ENCODE data around the gene SMYD3. TPM values are rescaled to one million over a fixed set of nuclear protein-coding genes. Genes with fewer than 3 reads are reported as not detected.

The SMYD3 gene
- total and polyA plus RNA-seq, 4 donors: 10.5 to 40.1 (median 32.5) TPM

DNA sequence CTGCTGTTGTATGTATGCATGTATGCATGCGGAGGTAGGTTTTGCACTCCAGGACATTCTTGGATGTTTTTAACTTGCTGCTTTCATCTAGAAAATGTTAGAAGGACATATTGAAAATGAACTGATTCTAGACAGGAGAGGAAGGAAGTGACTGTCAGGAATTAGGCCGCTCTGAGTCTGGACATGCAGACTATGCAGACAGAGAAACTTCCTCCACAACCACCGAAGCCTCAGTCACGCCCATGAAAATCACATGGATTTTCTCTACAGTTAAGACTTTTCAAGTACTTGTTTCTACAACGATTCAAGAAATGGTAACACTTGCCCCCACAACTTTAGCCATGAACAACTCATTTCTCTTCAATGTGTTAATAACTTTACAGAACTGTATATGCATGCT is 211.1 kb downstream of the SMYD3 start:
- H3K27me3 ChIP-seq (ENCODE audit: control insufficient read depth in 3 of 3, insufficient read depth in 3 of 3, low read length in 2 of 3): no peaks in the 10 kb centered on the region
- DNase-seq (peak in 1 of 3 donors; percentile 20), ATAC-seq (ENCODE audit: insufficient read depth, low FRiP score) (no peak)
- no peak overlapping the region for H3K27ac ChIP-seq (ENCODE audit: low read depth in 1 of 2, low read length in 1 of 2)
- no peak overlapping the region for H3K4me3 ChIP-seq
- H3K36me3 ChIP-seq (ENCODE audit: control insufficient read depth in 4 of 4, insufficient read depth in 4 of 4, low read length in 4 of 4): no peaks in the 10 kb centered on the region
- H3K4me1 ChIP-seq (ENCODE audit: control insufficient read depth in 5 of 5, insufficient read depth in 5 of 5, low read length in 5 of 5): peaks cover 0 to 14% (median 5%) of the 10 kb centered on the region in 5 donors
- no peak overlapping the region for H3K9ac ChIP-seq (ENCODE audit: insufficient read depth in 1 of 2, low read length in 2 of 2)
- no peaks in the 10 kb centered on the region for H3K9me3 ChIP-seq (ENCODE audit: control insufficient read depth in 4 of 4, insufficient read depth in 3 of 4, low read length in 3 of 4)
- WGBS, 2 donors: 28 to 48% methylated on average over 5 of the region's 5 CpGs
- TF ChIP-seq, protein P1, sequence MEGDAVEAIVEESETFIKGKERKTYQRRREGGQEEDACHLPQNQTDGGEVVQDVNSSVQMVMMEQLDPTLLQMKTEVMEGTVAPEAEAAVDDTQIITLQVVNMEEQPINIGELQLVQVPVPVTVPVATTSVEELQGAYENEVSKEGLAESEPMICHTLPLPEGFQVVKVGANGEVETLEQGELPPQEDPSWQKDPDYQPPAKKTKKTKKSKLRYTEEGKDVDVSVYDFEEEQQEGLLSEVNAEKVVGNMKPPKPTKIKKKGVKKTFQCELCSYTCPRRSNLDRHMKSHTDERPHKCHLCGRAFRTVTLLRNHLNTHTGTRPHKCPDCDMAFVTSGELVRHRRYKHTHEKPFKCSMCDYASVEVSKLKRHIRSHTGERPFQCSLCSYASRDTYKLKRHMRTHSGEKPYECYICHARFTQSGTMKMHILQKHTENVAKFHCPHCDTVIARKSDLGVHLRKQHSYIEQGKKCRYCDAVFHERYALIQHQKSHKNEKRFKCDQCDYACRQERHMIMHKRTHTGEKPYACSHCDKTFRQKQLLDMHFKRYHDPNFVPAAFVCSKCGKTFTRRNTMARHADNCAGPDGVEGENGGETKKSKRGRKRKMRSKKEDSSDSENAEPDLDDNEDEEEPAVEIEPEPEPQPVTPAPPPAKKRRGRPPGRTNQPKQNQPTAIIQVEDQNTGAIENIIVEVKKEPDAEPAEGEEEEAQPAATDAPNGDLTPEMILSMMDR (IDR thresholded peaks at IDR 0.05; ENCODE audit: control extremely low read depth, extremely low read depth): no peak

DNA sequence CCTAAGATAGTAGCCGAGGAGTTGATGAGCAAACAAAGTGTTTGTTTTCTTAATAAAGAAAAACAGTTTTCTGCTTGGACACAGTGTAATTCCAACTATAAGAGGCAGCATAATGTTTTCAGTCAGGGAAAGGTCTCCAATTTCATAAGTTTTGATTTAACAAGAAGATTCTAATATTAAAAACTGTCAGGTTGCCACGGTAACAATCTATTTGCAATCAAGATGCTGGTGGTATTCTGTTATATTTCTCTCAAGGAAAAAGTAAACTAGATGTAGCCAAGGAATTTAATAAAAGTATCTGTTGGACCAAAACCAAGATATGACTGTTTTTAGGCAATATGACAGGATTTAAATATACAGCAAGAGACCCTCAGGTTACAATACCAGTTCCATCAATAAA is 211.7 kb downstream of the SMYD3 start:
- no peak overlapping the region for H3K9ac ChIP-seq (ENCODE audit: insufficient read depth in 1 of 2, low read length in 2 of 2)
- no peak overlapping the region for H3K4me3 ChIP-seq
- no peaks in the 10 kb centered on the region for H3K36me3 ChIP-seq (ENCODE audit: control insufficient read depth in 4 of 4, insufficient read depth in 4 of 4, low read length in 4 of 4)
- no peak overlapping the region for H3K27ac ChIP-seq (ENCODE audit: low read depth in 1 of 2, low read length in 1 of 2)
- TF ChIP-seq, protein P1 (IDR thresholded peaks at IDR 0.05; ENCODE audit: control extremely low read depth, extremely low read depth): no peak
- H3K9me3 ChIP-seq (ENCODE audit: control insufficient read depth in 4 of 4, insufficient read depth in 3 of 4, low read length in 3 of 4): no peaks in the 10 kb centered on the region
- WGBS, 2 donors: 91 to 92% methylated on average over 2 of the region's 2 CpGs
- DNase-seq (peak in 1 of 3 donors; percentile 31), ATAC-seq (ENCODE audit: insufficient read depth, low FRiP score) (no peak)
- no peaks in the 10 kb centered on the region for H3K27me3 ChIP-seq (ENCODE audit: control insufficient read depth in 3 of 3, insufficient read depth in 3 of 3, low read length in 2 of 3)
- H3K4me1 ChIP-seq (ENCODE audit: control insufficient read depth in 5 of 5, insufficient read depth in 5 of 5, low read length in 5 of 5): peaks cover 0 to 8% (median 0%) of the 10 kb centered on the region in 5 donors

DNA sequence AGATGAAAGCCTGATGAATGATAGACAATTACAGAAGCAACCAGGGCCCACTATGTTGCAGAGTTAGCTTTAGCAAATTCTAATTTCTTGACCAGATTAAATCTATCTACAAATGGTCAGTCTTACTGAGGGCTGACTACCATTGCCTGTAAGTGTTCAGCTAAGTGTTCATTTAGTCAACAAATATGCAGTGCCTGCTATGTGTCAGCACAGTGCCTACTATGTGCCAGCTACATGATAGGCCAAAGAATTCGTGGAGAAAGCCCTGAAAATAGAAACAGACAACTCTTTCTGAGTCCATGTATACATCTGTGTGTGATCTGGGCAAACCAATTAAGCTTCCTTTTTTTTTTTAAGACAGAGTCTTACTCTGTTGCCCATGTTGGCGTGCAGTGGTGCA is 212.8 kb downstream of the SMYD3 start:
- Histone ChIP-seq H3K9ac (ENCODE audit: insufficient read depth in 1 of 2, low read length in 2 of 2) (no peak overlapping the region), H3K27me3 (ENCODE audit: control insufficient read depth in 3 of 3, insufficient read depth in 3 of 3, low read length in 2 of 3) (no peaks in the 10 kb centered on the region), H3K27ac (ENCODE audit: low read depth in 1 of 2, low read length in 1 of 2) (no peak overlapping the region), H3K4me1 (ENCODE audit: control insufficient read depth in 5 of 5, insufficient read depth in 5 of 5, low read length in 5 of 5) (peaks cover 0 to 8% (median 0%) of the 10 kb centered on the region in 5 donors), H3K9me3 (ENCODE audit: control insufficient read depth in 4 of 4, insufficient read depth in 3 of 4, low read length in 3 of 4) (no peaks in the 10 kb centered on the region), H3K36me3 (ENCODE audit: control insufficient read depth in 4 of 4, insufficient read depth in 4 of 4, low read length in 4 of 4) (no peaks in the 10 kb centered on the region), H3K4me3 (no peak overlapping the region)
- DNase-seq (no peak), ATAC-seq (ENCODE audit: insufficient read depth, low FRiP score) (no peak)
- TF ChIP-seq, protein P1 (IDR thresholded peaks at IDR 0.05; ENCODE audit: control extremely low read depth, extremely low read depth): no peak
- WGBS, 2 donors: 74 to 82% methylated on average over 2 of the region's 2 CpGs
